ENCODE data around the gene CSF3.

GRCh38 chr17:40026816-40027613 lies 11.8 kb downstream of the CSF3 start:
- TF ChIP-seq POLR2A (IDR thresholded peaks at IDR 0.05; ENCODE audit: low read depth, low read length) (no peak), CTCF (conservative IDR thresholded peaks at IDR 0.05; ENCODE audit: low read depth, low read length) (peak; percentile 89)
